HG02852 (cell line): ENCODE measurements around the gene SMOC2.

ENCODE experiments used
- ATAC-seq: cut with Tn5 transposase; IDR thresholded peaks from one replicate; pipeline ENCODE4 v1.9.1; 2021; ENCODE audit warnings: mild to moderate bottlenecking, moderate library complexity; ENCODE audit not compliant: unreplicated experiment

The SMOC2 gene

DNA sequence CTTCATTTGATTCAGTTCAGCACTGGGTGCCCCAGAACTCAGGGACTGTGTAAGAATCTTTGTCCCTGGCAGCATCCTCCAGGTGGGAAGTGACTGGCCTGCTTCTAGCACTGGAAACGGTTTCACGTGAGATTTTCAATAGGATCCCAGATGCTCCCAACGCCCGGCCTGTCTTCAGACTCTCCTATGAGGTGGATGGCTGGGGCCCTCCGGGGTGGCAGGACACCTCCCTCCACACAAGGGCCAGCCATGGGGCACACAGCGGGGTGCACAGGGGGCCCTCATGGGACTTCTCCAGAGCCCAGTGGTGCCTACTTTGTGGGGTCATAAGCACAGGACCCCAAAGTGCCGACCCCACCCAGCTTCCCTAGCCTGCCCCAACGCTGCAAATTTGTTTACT lies 72.8 kb downstream of the SMOC2 start:
- no peak for ATAC-seq

DNA sequence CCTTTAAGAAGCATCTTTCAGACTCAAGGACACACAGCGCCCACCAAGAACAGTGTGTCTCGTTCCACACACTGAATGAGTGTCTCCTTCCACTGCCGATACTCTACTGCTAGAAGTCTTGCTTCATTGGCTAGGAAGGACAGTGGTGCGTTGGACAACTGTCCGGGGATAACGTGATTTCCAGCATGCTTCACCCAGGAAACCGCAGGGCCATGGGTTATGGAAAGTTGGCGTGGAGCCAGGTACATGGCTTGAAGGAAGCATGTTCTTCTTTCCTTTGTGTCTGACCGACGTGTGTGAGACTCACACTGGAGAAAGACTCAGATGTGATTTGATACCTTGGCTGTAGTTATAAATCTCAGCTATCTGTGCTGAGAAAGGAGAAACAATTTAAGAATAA lies 73.2 kb downstream of the SMOC2 start:
- ATAC-seq: no peak

DNA sequence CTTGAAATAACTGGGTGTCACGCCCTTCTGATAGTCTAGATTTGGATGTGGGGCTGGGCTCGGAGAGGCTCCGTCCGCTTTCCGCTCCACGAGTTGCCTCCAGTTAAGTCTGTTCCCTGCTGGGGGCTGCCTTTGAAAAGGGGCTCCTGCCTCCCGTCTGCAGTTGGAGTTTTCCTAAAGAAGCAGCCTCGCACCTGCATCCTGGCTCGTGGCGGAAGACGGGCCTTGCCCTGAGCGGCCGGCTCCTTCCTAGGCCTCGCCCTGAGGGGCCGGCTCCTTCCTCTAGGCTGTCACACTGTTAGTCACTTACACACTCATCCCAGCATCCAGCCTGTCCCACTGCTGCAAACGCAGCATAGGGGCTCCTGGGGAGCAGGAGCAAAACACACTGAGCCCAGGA lies 74.4 kb downstream of the SMOC2 start:
- no peak for ATAC-seq

DNA sequence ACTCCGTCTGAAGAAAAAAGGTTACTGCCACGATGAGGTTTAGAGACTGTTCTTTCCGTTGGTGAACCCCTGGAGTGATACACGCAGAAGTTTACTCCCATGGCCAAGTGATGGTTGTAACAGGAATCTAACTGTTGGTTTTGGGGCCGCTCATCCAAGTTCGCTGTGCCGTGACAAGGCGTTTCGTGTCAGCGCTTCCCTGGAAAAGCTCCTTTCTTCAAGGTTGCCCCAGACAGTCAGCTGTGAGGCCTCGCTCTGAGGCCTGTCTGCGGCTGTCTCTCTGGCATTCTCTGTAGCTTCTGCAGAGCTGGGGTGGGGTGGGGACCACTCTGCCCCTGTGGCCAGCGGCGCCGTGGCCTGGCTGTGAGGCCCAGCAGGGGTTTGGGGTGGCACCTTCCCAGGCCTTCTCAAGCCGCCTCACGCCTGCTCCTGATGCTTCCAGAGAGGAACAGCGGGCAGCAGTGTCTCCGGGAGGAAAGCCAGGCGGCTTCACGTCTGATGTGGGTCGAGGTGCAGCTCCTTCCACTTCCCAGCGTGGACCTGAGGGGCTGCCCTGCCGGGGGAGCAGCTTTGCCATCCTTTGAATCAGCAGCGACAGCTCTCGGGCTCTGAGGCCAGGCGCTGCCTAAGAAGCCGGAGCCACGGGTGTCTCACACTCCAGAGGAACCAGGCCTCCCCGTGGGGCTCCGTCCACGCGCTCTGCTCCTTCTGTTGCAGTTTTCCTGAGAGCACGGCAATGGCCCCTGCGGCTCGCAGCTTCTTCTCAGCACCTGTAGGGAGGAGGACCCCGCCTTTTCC lies 76.2 kb downstream of the SMOC2 start:
- ATAC-seq: no peak

DNA sequence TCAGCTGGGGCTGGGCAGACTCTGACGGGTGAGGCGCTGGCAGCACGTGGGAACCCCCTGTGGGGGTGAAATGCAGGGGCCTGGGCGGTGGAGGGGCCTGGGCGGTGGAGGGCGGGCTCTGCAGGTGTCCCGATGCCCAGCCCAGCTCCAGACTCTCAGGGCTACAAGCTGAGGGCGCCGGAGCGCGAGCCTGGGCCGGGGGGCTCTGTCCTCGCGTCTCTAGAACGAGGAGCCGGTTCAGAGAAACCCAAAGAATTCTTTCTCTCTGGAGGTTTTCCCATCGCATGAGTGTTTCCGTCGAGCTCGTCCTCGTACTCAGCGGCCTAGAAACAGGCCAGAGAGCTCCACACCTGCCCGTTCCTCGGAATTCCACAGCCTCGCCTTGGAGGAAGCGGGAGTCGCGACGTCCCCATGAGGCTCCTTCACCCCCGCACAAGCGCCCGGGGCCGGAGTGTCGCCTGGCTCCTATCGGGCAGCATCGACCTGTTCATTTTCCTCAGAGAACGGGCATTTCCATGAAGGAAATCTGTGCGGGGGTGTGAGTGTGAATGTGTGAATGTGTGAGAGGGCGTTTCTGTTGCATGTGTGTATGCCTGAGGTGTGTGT lies 76.9 kb downstream of the SMOC2 start:
- no peak for ATAC-seq

DNA sequence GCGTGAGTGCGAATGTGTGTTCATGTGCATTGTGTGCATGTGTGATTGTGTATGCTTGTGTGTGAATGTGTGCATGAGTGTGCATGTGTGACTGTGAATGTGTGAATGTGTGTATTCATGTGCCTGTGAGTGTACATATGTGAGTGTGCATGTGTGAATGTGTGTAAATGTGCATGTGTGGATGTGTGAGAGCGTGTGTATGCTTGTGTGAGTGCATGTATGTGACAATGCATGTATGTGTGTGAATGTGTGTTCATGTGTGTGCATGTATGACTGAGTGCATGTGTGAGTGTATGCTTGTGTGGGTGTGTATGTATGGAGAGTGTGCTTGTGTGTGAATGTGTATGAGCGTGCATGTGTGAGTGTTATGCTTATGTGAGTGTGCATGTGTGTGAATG lies 77.4 kb downstream of the SMOC2 start:
- no peak for ATAC-seq

DNA sequence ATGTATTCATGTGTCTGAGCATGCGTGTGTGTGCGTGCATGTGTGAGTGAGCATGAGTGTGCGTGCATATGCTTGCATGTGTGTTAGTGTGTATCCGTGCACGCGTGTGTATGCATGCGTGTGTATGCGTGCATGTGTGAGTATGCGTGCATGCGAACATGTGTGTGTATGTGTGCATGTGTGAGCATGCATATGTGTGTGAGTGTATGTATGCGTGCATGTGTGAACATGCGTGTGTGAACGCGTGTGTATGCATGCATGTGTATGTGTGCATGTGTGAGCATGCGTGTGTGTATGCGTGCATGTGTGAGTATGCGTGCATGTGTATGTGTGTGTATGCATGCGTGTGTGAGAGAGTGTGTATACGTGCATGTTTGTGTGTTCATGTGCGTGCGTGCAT lies 77.9 kb downstream of the SMOC2 start:
- no peak for ATAC-seq

DNA sequence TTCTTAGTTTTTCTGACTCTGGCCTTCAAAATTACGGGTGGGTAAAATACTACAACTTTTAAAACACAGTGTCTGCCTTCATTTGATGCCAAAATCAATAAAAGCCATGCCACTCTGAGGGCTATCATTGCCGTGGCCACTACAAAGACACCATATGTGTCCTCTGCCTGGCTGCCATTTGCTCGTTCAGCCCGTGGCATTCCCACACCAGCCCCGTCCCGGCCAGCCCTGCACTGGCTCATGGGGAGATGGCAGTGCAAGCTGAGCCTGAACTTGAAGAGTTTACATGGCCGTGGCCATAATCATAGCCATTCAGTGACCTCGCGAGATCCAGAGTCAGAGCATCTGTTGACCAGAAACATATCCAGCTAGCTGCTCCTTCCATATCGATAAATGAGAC lies 79.2 kb downstream of the SMOC2 start:
- ATAC-seq: no peak

DNA sequence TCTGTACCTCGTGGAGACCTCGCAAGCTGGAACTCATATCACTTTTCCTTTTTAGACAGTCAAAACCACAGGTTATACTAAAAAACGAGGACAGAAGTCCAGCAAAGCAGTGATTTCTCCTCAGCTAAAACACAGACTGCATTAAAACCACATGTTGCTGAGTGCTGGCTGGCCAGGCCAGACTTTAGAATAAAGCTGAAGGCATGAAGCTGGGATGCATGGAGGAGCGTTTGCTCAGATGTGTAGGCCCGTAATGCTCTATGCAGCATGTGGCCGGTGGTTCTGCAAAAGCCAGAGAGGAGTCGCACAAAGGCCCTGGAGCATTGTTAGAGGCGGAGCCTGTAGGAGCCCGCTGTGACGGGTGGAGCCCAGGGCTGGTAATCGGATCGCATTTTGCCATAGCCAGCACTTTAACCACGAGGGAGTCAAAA lies 83.6 kb downstream of the SMOC2 start:
- ATAC-seq: no peak

DNA sequence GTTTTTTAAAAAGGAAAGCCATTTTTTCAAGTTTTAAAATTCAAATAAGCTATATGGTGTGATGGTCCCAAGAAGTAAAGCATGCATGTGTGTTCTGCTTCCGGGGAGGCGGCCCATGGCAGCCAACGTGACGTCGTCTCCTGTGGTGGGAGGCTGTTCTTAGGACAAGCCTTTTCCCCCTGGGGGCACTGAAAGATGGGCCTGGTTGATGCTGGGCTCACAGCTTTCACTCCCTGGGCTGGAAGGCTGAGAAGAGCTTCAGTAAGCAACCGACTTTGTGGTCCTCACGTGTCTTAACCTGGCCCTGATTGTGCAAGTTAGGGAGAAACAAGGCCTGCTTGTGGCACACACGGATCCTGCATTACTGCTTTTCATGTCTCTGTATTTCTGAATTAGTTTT lies 84.1 kb downstream of the SMOC2 start:
- no peak for ATAC-seq

DNA sequence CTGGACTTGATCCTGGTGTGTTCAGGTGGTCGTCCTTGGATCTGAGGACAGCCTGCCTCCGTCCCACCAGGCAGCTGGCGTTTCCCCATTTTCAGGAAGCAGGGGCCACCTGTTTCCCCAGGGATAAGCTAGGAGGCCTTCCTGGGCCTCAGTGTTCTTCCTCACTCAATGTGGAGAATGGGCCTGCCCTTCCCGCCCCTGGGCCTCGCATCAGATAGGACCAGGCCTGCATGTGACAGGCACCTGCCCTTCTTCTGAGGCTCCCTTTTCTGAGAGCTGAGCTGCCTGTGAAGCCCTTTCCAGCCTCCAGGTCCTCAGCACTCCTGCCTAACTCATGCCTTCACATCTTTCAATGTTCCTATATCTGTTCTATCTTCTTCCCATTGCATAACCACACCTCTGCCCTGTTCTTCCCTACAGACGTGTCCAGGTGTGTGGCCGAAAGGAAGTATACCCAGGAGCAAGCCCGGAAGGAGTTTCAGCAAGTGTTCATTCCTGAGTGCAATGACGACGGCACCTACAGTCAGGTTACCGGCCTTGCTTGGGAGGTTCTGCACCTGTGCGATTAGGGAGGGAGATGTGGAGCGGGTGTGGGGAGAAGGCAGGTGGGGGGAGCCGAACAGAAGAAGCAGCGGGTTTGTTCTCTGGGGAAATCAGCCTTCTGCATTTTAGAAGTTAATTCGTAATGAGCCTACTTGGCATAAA lies 85.1 kb downstream of the SMOC2 start:
- ATAC-seq: no peak

DNA sequence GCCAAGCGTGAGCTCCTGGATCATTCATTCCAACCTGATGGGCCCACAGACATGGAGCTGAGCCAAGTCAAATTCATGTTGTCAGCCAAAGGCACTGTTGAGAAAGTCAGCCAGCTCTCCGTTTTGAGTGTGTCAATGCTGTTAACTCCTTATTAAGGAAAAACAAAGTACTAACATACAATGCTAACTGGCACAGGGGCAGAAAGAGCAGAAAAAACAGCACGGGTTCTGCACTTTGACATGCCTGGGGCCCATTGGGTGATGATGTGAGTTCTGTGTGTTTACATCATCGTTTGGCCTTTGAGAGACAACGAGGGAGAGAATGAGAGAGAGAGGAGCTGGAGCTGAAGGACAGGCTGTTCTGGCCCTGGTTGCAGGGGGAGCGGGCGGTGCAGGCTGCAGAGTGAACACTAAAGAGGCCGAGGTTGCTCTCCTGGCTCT lies 85.9 kb downstream of the SMOC2 start:
- no peak for ATAC-seq

DNA sequence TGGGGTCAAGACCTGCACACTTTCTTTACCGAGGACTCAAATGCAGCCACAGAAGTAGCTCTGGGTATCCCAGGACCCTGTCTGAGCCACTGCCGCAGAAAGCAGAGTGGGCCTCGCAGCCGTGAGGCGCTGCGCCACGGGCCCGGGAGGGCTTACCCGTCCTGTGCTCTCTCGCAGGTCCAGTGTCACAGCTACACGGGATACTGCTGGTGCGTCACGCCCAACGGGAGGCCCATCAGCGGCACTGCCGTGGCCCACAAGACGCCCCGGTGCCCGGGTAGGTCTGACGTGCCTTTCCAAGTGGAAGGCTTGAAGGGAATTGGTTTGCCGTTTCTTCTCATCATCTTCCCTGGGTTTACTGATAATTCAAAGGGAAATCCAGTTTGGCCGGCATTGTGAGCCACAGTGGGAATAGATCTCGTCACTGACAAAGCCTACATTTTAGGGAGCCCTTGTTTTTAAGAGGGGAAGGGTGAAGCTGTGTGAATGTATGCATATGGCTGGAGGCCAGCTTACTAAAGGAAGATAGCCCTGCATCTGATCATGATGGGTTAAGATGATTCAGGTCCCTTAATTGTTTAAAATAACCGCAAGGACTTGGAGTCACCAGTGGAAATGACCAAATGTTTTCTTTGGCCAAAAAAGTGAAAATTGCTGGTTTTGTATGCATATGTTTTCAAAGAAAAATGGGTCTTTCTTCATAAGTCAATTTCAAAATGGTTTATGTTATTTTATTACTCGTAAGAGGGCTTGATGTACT lies 86.6 kb downstream of the SMOC2 start:
- no peak for ATAC-seq

DNA sequence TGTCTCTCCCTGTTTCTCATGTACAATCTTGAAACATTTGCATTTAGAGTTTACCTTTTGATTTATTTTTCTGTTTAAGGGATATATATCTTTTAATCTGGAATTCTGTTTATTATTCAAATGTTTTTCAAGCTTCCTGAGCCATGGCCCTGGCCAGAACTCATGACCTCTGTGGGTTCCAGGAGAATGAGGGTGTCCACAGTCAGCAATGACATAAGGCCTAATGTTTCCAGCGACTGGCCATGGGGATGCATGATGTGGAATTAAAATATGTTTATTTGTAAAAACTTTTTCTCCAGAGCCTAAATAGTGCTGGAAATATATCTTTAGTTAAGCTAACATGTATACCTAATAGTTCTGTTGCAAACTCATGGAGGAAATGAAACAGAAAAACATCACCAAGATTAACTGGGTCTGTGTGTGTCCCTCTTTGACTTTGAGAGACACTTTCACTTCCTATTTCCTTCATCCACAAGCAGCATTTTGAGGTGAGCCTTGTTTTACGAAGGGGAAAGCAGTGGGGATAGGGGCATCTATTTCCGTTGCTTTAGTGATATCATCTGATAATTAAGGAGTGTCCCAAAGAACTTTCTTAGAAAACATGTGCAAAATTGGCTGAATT lies 87.6 kb downstream of the SMOC2 start:
- ATAC-seq: no peak

DNA sequence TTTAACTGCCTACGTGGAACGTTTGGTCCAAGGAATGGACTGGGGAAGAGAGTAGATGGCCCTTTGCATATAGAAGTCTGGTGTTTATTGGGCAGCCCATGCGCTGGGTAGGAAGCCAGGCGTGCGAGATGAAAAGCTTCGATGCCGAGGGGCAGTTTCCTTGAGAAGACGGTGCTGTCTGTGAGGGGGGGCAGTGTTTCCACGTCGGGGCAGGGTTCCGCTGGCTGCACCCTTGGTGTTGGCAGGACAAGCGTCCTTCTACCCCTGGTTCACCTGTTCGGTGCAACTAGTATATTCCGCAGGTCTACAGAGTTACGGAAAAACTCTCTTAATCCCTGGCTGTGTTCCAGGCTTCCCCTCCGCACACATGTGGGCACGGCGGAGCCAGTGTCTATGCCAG lies 88.2 kb downstream of the SMOC2 start:
- ATAC-seq: no peak

DNA sequence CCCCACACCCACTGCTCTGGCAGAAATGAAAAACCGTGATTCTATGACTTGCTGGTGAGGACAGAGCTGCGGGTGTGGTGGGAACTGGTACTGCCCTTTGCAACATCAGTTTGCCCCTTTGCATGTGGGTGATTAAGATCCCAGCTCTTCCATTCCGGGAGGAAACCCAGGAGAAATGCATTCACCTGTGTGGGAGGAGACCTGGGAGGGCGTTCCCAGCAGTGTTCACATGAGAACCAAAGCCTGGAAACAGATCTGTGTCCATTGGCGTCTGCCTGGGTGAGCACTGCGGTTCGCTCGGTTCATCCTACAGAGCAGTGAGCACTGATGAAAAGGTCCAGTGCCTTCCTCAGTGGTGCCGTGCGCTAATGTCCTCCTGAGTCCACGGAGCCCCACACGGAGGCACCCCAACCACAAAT lies 89.7 kb downstream of the SMOC2 start:
- ATAC-seq: no peak

DNA sequence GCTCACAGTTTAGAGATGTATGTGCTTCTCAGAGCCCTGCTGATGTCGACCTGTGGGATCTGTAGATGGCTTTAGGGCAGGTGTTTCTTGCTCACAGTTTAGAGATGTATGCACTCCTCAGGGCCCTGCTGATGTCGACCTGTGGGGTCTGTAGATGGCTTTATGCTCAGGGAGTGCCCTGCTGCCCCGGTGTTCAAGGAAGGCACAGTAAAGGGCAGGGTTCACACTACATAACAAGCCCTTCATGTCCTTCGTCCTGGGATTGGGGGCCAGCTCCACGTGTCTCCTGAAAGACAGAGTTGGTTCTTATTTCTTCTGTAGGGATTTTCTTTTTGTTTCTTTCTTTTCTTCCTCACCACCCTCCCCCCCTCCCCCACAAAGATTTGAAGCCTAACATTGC lies 91.1 kb downstream of the SMOC2 start:
- ATAC-seq: no peak

DNA sequence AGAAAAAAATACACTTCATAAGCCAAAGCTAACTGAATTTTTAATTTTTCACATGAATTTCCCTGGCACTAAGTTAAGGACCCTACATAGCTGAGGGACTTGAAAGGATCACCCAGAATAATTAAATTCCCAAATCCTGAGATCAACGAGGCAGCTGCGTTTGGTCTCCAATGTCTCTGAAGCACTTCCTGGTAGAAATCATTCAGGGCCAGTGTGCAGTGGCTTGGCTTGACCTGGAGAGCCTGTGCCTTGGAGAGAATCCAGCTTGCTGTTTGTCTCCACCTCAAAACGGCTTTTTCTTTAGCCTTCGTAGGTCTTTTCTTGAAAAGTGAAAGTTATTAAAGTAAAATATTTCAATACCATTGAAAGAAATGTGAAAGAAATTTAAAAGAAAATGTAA lies 92.4 kb downstream of the SMOC2 start:
- no peak for ATAC-seq

DNA sequence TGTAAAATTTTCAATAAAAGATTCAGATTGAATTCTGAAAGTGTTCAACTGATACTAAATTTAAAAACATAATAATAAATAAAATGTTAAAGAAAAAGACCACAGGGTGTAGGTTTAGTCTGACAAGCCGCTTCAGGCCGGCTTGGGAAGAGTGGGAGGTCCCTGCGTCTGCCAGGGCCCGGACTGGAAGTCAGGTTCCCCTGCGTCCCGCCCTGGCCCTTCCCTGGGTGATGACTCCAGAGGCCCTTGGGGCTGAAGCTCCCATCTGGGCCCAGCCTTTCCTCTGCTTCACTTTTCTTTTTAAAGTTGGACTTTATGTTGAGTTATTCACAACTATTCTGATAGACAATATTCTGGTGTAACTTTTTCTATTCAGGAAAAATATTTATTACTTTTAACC lies 93.3 kb downstream of the SMOC2 start:
- ATAC-seq: no peak

DNA sequence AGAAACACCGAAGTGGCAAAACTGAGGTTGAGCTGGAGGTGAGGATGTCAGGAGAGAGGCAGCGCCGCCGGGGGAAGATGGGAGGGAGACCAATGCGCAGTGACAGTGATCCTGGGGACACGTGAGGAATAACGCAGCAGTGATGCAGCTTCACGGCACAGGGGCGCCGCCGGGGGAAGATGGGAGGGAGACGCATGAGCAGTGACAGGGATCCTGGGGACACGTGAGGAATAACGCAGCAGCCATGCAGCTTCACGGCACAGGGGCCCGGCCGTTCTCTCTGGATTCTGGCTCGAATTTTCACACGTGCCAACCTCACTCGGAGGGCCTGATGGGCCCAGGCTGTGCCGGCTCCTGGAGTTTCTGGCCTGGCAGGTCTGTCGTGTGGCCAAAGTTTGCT lies 94.7 kb downstream of the SMOC2 start:
- ATAC-seq: no peak

DNA sequence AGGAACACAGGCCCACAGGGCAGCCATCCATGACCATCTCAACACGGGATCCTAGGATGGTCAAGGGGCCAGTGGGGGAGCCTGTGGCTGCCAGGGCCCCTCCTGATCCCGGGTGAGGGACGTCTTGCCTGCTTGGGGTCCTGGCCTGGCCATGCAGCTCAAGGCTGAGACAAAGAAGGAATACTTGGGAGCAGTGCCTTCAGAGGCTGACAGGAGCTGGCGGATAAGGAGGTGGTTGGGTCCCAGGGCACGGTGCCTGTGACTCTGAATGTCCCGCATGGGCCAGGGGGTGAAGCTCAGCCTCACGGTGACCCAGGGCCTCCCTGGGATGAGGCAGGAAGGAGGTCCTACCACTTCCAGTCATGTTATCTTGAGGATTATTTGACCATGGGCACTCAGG lies 95.2 kb downstream of the SMOC2 start:
- ATAC-seq: no peak
